Neural progenitor cell (in vitro differentiated cells): Measurements from ENCODE around the gene THAP11.

Source experiments
- CTCF ChIP-seq: fragments of 200-600 bp; sonication (generic); IDR thresholded peaks from 2 replicates; pipeline ENCODE4 v1.5.1; 2017; ENCODE audit warnings: antibody characterized with exemption, mild to moderate bottlenecking
- EZH2 ChIP-seq: fragments of 200-600 bp; sonication (generic); IDR thresholded peaks from 2 replicates; pipeline ENCODE4 v1.6.1; 2017; ENCODE audit warnings: antibody characterized with exemption, mild to moderate bottlenecking, moderate library complexity
- EZH2phosphoT487 ChIP-seq: fragments of 200-600 bp; sonication (generic); IDR thresholded peaks from 2 replicates; pipeline ENCODE4 v1.6.1; 2017; ENCODE audit warnings: antibody characterized with exemption

GRCh38 chr16:67878846-67879245, 36.7 kb downstream of the THAP11 start:
- TF ChIP-seq EZH2 (no peak), CTCF (no peak), EZH2phosphoT487 (no peak)
